GM19099 (cell line): ENCODE data around the gene PHC2.

Experiments used
- POLR2A ChIP-seq: IDR thresholded peaks from 3 replicates; pipeline ENCODE4 v1.6.1; 2011; ENCODE audit warnings: low read depth; ENCODE audit not compliant: insufficient read length; ENCODE audit errors: extremely low read depth

PHC2 gene

DNA sequence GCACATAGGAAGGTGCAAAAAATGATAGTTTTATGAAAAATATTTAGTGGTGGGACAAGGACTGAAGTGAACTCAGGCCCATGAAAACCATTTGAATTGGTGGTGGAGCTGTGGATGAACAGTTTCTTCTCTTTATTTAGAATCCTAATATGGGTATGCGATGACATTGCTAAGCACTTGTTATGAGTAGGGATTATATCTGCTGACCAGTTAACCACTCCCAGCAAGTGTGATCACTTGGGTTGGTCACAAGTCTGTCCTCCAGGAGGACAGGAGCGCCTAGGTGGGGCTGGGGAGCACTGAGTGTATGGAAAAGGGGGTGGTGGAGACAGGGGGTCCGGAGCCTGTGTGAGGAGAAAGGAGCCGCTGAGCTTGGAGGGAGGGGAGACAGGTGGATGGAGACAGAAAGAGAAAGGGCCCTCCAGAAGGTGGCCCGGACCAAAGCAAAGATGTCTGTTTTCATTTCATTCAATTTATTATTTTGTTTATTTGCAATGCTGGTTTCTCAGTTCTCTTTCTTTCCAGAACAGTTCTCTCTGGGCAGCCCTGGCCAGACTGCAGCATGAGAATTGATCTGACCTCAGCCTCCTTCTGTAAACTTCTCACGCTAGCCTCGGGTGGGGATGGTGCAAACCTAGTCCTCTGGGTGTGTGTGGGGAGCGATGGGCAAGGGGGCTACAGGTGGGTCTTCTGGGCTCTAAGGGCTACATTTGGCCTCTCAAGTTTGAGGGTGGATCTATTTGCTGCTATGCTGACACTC lies 31.7 kb upstream of the PHC2 start:
- no peak for TF ChIP-seq POLR2A

- TF ChIP-seq POLR2A, result no peak
These were observed 30.2 kb upstream of the PHC2 start for GRCh38 chr1:33460947-33461629.

DNA sequence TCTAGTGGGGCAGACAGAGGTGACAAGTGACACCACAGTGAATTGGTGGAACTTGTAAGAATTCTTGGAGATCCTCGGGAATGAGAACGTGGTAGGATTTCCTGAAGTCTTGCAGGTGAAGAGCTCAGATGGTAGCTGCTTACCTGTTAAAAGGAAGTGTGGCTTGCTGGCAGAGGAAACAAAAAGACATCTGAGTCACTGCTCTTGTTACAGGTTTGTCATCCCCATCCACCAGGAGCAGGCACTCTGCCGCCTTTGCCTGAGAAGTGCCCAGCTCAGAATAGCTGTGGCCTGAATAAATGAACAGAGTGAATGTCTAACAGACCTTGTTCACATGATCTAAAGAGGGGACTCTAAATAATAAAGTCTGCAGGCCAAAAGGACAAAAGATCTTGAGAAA lies 29.2 kb upstream of the PHC2 start:
- no peak for TF ChIP-seq POLR2A

DNA sequence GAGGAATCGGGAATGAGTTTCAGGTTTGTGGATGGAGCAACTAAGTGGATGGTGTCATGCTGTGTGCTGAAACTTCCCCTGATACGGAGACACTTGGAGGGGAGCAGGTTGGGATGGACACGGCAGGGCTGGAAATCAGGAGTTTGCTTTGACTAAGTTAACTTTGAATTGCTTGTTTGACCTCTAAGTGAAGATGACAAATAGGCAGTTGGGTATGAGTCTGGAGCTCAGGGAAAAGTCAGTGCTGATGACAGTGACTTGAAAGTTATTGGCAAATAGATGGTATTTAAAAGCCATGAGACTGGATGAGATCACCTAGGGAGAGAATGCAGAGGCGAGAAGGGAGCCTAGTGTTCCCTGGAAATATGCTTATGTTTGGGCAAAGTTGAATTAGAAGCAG lies 28.8 kb upstream of the PHC2 start:
- TF ChIP-seq POLR2A, result no peak

GRCh38 chr1:33456502-33456886 lies 25.6 kb upstream of the PHC2 start:
- no peak for TF ChIP-seq POLR2A

DNA sequence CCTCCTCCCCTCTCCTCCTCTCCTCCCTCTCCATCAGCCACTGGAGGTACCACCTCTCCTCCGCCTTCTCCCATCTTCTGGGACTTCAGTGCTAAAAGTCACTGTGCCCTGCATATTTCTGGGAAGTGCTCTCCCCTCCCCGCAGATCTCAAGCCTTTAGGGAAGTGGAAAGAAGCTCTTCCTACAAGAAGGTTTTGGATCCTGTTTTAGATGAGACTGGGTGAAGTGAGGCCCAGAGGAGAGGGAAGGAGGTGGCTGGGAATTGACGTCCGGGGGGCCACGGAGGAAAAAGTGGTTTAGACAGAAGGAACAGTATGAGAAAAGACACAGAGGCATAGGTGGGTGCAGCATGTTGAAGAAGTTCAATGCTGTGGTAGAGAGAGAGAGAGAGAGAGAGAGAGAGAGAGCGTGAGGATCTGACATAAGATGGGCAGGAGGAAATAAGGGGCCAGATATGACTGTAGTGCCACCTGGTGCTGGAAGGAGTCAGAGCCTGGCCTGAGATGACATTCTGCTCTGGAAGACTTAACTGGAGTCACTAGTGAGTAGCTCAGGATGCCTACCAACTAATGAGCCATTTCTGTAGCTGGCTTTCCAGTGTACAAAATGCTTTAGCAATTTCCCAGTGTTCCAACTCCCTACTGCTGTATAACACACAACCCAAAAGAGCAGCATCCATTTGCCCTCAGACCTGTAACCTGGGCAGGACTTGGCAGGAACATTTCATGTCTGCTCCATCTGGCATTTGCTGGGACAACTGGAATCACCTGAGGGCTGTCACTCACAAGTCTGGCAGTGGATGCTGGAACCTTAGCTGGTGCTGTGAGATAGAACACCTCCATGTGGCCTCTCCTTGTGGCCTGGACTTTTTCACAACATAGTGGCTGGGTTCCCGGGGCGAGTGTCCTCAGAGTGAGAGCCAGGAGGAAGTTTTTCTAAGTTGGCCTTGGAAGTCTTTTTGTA lies 24.9 kb upstream of the PHC2 start:
- no peak for TF ChIP-seq POLR2A

DNA sequence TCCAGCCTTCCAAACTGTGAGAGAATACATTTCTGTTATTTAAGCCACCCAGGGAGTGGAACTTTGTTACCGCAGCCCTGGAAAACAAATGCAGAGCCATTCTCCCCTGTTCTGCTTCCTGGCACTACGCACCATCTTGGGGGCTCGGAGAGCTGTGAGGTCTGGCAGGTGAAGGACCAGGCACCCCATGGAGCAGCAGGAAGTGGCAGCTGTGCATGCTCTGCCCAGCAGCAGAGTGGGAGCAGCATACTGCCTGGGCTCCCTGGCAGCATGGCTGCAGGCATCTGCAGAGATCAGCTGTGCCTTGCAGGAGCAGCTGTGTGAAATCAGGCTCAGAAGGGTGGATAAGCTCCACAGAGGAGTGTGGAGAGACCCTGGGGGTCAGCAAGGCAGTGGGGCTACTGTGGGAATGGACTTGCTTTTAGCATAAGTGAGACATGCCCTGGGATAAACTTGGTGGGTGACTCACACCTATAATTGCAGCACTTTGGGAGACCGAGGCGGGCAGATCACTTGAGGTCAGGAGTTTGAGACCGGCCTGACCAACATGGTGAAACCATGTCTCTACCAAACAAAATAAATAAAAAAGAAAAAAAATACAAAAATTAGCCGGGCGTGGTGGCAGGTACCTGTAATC lies 23.9 kb upstream of the PHC2 start:
- TF ChIP-seq POLR2A, result no peak

GRCh38 chr1:33446590-33446989 lies 15.7 kb upstream of the PHC2 start:
- TF ChIP-seq POLR2A, result no peak

DNA sequence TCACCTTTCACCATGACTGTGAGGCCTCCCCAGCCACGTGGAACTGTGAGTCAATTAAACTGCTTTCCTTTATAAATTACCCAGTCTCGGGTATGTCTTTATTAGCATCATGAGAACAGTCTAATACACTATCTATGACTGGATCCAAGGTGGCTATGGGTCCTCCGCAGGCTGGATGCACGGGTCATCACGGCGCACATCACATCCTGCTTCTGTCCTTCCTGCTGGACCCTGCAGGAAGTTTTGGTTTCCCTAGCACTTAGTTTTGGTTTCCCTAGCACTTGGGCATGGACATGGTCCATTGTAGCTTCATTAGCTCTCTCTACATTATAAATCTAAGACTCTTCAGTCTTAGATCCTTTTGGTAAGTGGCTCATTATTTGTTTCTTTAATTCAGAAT lies 14.2 kb upstream of the PHC2 start:
- no peak for TF ChIP-seq POLR2A

- no peak for TF ChIP-seq POLR2A
These were observed 12.8 kb upstream of the PHC2 start for GRCh38 chr1:33443705-33444180.

DNA sequence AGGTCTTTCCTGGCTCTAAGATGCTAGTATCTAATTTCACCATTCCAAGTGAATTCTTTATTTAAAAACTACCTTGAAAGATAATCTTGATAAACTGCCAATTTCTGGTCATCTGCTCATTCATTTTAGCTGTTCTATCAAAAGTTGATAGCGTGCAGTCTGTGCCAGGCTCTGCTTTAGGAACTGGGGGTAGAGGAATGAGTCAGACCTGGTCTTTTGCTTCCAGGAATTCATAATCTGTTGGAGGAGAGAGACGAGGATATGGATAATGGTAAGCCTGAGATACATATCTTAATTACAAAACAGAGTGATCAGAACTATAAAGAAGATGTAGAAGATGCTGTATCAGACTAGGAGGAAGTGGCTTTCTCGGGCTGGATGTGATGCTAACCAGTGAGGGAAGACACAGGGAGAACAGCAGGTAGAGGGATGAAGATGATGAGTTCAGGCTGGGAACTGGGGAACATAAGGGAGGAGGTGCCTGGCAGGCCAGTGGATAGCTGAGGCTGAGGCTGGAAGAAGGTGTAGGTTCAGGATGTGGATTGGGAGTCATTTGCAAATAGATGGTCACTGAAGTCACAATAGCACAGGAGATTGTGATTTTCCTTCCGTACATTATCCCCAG lies 12.3 kb upstream of the PHC2 start:
- TF ChIP-seq POLR2A, result no peak

- TF ChIP-seq POLR2A, result no peak
These were observed 11.2 kb upstream of the PHC2 start for GRCh38 chr1:33442141-33442540.

- no peak for TF ChIP-seq POLR2A
These were observed 10.3 kb upstream of the PHC2 start for GRCh38 chr1:33441088-33441745.

- no peak for TF ChIP-seq POLR2A
These were observed 8.8 kb upstream of the PHC2 start for GRCh38 chr1:33439662-33440061.
